ENCODE data around the gene UBE2D2. TPM values are rescaled to one million over a fixed set of nuclear protein-coding genes. Genes with fewer than 3 reads are reported as not detected.

Gene UBE2D2
- total and polyA plus RNA-seq, 3 donors from 2014 or later: 102 to 386 (median 116) TPM

DNA sequence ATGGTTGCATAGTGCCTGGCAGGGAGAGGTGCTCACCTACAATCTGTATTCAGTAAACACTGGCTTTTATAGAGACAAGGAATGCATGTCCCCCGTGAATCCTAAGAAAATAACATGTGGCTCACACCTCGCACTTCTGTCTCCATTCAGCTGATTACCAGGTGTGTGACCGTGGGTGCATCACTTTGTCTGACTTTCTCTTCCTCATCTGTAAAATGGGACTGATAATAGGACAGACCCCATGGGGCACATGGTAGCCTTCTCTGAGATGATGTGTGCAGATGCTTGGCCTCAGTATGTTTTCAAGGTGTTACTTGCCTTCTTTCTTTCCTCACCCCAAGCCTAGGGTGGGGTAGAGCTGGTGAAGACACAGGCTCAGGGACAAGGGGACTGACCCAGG is 93.3 kb downstream of the UBE2D2 start:
- TF ChIP-seq, protein P1, sequence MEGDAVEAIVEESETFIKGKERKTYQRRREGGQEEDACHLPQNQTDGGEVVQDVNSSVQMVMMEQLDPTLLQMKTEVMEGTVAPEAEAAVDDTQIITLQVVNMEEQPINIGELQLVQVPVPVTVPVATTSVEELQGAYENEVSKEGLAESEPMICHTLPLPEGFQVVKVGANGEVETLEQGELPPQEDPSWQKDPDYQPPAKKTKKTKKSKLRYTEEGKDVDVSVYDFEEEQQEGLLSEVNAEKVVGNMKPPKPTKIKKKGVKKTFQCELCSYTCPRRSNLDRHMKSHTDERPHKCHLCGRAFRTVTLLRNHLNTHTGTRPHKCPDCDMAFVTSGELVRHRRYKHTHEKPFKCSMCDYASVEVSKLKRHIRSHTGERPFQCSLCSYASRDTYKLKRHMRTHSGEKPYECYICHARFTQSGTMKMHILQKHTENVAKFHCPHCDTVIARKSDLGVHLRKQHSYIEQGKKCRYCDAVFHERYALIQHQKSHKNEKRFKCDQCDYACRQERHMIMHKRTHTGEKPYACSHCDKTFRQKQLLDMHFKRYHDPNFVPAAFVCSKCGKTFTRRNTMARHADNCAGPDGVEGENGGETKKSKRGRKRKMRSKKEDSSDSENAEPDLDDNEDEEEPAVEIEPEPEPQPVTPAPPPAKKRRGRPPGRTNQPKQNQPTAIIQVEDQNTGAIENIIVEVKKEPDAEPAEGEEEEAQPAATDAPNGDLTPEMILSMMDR (IDR thresholded peaks at IDR 0.05): no peak
- TF ChIP-seq POLR2A (IDR thresholded peaks at IDR 0.05): no peak
- no peak for DNase-seq
- Histone ChIP-seq H3K4me3 (no peak overlapping the region), H3K27me3 (no peaks in the 10 kb centered on the region), H3K36me3 (ENCODE audit: low read depth, missing control alignments) (no peaks in the 10 kb centered on the region), H3K4me1 (peaks cover 78% of the 10 kb centered on the region), H3K27ac (peak overlapping the region; percentile 73 to 79), H3K9me3 (no peaks in the 10 kb centered on the region)
- 58 to 88% methylated on average over 3 of the region's 3 CpGs for WGBS, 2 donors
- intact Hi-C loops (cut with DNase I; ENCODE audit: low total_unique reads): no loop called here

GRCh38 chr5:139654871-139655491 is 93.8 kb downstream of the UBE2D2 start:
- 62 to 86% methylated on average over 8 to 13 of the region's 13 CpGs for WGBS, 2 donors
- no peaks in the 10 kb centered on the region for H3K9me3 ChIP-seq
- no peaks in the 10 kb centered on the region for H3K27me3 ChIP-seq
- DNase-seq: no peak
- H3K27ac ChIP-seq: peak overlapping the region; percentile 73 to 79
- H3K36me3 ChIP-seq (ENCODE audit: low read depth, missing control alignments): no peaks in the 10 kb centered on the region
- TF ChIP-seq, protein P1 (IDR thresholded peaks at IDR 0.05): no peak
- no peak for TF ChIP-seq POLR2A (IDR thresholded peaks at IDR 0.05)
- H3K4me3 ChIP-seq: no peak overlapping the region
- intact Hi-C loops (cut with DNase I; ENCODE audit: low total_unique reads): no loop called here
- H3K4me1 ChIP-seq: peaks cover 83% of the 10 kb centered on the region

- H3K4me3 ChIP-seq: no peak overlapping the region
- H3K36me3 ChIP-seq (ENCODE audit: low read depth, missing control alignments): no peaks in the 10 kb centered on the region
- H3K9me3 ChIP-seq: no peaks in the 10 kb centered on the region
- peaks cover 87% of the 10 kb centered on the region for H3K4me1 ChIP-seq
- no peaks in the 10 kb centered on the region for H3K27me3 ChIP-seq
- WGBS, 2 donors: 28 to 47% methylated on average over 9 to 18 of the region's 18 CpGs
- H3K27ac ChIP-seq: peak overlapping the region; percentile 73 to 79
- TF ChIP-seq, protein P1 (IDR thresholded peaks at IDR 0.05): no peak
- TF ChIP-seq POLR2A (IDR thresholded peaks at IDR 0.05): no peak
- DNase-seq: no peak
- intact Hi-C loops (cut with DNase I; ENCODE audit: low total_unique reads): no loop called here
Observed at GRCh38 chr5:139655727-139656271, 94.7 kb downstream of the UBE2D2 start.

DNA sequence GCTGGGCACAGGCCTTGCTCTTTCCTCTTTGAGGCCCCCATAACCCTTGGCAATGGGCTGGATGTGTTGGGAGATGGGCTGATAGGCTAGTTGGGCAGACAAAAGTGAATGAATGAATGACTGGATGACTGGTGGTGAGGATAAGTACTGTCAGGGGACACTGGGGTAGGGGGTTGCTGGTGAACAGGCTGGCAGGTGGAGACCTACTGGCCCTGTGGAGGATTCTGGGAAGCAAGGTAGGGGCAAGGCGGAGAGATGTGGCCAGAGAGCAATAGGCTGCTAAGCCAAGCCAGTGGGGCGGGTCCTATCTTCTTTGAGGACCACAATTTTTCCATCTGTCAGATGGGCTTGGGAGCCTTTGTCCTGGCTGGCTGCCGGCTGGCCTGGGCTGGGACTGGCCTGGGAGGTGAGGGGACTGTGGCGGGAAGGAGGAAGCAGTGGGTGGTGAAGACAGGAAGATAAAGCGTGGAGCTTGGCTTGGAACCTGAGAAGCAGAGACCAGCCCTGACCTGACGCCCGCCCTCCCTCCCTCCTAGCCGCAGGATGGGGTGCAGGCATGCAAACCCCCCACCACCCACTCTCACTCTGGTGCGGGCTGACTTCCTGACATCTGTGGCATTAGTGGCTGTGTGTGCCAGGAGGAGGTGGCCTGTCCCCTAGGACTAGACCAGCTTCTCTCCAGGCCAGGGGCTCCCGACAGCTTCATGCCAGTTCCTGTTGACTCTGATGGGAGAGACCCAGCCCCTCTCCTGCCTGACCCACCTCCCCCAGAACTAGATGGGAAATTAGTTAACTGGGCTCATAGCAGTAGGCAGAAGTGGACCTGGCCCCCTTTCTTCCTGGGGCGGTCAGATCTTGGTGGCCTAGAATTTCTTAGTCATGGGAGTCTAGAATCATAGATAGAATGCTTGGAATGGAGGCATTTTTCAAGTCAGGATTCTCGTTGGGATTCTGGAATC is 96.5 kb downstream of the UBE2D2 start:
- Histone ChIP-seq H3K27me3 (no peaks in the 10 kb centered on the region), H3K9me3 (no peaks in the 10 kb centered on the region), H3K4me3 (no peak overlapping the region), H3K4me1 (peaks cover 79% of the 10 kb centered on the region), H3K36me3 (ENCODE audit: low read depth, missing control alignments) (no peaks in the 10 kb centered on the region), H3K27ac (peak overlapping the region; percentile 4 to 81)
- no peak for TF ChIP-seq POLR2A (IDR thresholded peaks at IDR 0.05)
- TF ChIP-seq, protein P1 (IDR thresholded peaks at IDR 0.05): no peak
- 55 to 57% methylated on average over 11 to 12 of the region's 12 CpGs for WGBS, 2 donors
- DNase-seq: no peak
- intact Hi-C loops (cut with DNase I; ENCODE audit: low total_unique reads): no loop called here

Data from testis (tissue), 3 donors.